HG03558 (cell line): ENCODE results near the gene CLSTN1.

ENCODE experiments used
- ATAC-seq: cut with Tn5 transposase; IDR thresholded peaks from one replicate; pipeline ENCODE4 v1.9.1; 2021; ENCODE audit warnings: moderate number of reproducible peaks; ENCODE audit not compliant: unreplicated experiment; ENCODE audit errors: extremely low read depth

CLSTN1 gene

DNA sequence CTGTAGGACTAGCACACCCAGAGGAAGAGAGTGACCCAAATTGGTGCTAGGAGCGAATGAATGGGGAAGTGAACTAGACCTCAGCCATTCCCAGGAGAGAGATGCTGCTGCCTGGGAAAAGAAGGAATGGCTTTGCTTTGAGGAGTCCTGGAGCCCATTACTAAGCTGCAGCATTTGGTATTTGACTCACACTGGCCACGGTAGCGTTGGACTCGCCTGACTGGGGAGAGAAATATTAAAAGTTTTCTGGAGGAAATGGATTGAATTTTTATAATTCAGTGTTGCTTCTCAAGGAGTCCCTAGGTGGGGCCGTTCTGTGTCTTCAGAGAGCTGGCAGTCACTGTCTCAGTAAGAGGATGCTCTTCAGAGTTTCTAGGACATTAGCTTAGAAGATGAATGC is 132.1 kb downstream of the CLSTN1 start:
- no peak for ATAC-seq

DNA sequence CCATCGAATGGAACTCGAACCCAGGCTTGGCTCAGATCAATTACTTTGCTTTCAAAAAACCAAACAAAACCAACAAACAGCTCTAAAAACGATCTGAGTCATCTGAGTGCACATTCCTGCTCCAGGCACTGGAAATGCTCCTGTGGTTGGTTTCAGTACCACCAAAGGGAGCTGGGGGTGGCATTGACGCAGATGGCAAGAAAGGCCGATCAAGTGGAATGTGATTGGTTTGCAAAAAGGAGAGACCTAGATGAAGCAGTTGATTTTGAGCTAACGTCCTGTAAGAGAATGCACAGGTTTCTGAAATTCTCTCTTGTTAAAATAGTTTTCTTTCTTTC is 132.7 kb downstream of the CLSTN1 start:
- ATAC-seq: no peak

DNA sequence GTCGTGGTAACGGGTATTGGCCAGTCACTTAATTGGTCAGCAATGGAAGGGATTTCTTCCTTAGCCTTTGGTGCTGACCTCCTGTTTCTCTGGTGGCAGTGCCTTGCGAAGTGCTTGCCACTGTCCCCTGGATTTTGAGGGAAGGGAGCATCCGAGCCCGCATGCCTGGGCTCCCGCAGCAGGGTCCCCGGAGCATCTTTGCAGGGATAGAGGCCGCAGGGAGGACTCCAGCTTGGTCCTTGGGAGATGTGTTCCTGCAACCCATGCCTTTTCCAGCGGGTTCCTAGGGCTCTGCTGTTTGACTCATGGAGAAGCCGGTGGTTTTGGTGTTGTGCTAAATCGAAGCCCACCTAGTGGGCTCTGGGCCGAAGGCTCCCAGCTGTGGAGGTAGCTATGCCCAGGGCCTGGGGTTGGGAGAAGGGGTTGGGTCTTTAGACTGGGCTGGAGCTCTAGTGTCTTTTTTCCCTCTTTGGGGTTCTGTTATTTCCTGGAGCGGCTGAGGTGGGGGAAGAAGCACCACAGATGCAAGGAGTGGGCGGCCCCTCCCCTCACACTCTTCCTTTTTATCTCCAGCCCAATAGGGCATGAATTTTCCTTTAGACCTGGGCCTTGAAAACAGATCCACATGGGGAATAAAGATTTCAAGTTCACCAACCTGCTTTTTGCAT is 133.2 kb downstream of the CLSTN1 start:
- ATAC-seq: no peak

DNA sequence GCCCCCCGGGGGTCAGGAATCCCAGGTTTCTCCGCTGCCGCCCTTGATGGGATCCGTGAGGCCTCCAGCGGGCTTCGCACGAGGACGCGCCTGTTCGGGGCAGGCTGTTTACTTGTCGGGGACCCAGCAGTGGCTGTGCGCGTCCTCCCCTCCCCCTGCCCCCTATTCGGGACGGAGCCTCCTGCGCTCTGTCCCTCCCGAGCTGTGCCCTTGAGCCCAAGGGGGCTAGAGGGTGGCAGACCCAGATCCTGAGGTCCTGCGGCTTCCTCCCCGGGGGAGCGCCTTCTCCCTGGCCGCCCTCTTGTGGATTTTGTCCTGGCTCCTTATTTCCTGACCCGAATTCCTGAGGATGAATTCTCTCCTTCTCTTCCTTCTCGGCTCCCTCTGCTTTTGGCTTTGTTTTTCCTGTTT is 133.8 kb downstream of the CLSTN1 start:
- no peak for ATAC-seq

DNA sequence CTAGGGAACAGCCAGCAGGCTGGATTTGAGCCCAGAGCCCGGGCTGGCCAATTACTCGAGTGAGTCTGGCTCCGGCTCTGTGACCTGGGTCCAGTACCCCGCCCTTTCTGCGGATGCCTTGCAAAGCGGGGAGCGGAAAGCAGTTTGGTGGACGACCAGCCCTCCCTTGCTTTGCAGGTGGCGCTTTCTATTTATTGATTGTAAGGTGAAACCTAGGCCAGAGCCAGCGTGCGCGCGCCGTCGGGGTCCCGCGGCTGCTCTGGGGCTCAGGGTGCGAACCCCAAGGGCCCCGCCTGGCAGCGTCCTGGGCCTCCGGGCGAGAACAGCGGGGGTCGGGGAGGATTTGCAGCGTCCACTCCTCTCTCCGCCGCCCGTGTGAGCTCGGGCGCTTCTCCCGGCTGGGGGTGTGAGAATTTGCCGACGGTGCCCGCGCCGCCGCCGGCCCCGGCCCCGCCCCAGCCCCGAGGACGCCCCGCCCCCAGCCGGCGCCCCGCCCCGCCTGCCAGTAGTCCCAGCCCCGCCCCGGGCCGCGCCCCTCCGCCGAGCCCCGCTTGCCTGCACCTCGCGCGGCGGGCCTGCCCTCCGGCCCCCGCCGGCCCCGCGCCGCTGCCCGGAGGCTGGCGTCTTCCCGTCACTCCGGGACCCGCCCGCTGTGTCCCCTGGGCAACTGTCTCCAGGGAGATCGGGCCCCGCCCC is 134.6 kb downstream of the CLSTN1 start:
- no peak for ATAC-seq

DNA sequence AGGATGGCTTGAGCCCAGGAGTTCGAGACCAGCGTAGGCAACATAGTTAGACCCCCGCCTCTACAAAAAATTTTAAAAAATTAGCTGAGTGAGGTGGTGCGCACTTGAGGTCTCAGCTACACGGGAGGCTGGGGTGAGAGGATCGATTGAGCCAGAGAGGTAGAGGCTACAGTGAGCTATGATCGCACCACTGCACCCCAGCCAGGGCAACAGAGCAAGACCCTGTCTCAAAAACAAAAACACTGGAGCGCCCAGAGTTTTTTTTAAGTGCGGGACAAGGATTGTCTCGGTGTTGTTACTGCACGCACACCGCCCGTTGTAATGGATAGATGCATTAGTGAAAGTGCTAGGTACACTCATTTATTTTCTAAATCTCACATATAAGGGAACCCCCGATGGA is 135.2 kb downstream of the CLSTN1 start:
- no peak for ATAC-seq

DNA sequence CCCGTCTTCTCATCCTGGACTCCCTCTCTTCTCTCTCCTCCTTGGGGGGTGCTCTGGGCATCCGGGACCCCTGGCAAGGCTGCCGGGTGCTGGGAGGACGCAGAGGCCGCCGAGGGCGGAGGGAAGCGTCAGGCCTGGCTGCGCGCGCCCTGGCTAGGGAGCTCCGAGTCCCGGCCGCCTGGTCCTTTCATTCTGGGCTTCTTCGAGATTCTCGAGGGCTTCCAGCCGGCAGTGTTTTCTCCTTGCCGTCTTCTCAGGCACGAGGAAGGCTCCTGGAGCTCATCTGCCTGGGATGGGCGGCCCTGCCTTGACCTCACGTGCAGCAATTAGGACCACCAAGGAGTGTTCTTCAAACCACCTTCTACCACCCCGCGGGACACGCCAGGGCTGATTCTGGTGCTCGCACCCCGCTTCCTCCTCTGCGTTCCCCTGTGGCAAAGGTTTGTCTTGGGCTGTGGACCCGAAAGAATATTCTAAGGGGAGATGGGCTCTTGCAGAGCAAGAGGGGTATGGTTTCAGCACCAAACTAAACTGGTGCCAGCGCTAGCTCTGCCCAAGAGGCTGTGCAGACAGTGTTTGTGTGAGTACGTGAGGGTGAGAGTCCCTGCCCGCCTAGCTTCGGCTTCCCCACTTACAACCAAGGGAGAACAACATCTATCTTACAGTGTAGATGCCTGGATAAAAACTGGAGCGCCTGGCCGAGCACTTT is 135.7 kb downstream of the CLSTN1 start:
- no peak for ATAC-seq

DNA sequence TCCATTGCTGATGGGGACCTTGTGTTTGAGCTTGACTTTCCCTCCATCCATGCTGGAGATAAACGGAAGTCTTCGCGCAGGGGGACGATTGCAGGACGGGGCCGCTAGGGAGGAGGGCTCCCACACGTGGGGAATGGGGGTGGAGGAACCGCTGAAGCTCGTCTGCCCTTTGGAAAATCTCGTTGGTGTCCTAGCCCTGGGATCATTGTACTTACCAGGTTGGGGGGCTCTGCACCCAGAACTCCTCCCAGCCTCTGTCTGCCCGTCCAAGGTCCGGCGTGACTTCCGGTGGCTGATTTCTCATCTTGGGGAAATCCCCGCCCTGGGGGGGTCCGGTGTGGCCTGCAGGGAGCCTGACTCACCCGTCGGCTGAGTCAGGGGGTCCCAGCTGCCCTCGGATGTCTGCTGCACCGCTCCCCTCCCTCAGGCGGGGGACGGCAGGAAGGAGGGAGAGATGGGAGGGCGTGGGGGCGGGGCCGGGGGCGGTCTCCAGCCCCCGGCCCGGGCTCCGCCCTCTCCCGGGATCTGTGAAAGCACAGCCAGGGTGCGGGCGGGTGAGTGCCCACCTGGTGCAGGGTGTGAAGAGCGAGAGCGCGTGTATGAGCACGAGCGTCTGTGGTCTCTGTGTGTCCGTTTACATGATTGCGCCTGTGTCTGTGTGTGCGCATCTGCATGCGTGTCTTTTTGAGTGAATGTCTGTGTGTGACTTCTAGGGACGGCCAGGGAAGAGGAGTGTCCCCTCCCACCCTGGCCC is 136.5 kb downstream of the CLSTN1 start:
- peak; percentile 39 for ATAC-seq

DNA sequence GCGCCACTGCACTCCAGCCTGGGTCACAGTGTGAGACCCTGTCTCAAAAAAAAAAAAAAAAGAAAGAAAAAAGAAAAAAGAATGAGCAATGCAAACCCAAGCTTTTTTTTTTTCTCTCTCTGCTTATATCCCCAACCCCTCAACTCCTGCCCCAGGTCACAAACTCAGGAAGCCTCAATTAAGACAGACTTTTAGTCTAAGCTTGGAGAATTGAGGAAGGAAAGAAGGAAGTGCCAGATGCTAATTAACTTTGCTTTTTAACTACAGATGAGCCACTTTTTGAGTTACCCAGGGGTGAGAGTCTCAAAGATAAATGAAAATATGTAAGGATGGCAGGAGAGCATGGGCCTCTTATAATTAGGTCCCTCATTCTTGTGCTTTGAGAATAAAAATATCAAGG is 139.0 kb downstream of the CLSTN1 start:
- no peak for ATAC-seq

DNA sequence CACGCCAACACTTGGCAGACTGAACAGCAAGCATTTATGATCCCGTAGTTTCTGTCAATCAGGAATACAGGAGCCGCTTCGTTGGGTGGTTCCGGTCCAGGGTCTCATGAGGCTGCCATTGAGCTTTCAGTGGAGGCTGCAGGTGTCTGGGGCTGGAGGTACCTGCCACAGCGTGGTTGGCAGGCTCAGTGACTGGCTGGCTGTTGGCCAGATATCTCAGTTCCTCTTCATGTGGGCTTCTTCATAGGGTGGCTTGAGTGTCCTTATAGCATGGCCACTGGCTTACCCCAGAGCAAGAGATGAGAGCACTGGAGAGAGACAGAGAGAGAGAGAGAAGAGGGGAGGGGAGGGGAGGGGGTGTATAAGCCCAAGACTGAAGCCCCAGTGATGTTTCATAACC is 142.9 kb downstream of the CLSTN1 start:
- ATAC-seq: no peak

DNA sequence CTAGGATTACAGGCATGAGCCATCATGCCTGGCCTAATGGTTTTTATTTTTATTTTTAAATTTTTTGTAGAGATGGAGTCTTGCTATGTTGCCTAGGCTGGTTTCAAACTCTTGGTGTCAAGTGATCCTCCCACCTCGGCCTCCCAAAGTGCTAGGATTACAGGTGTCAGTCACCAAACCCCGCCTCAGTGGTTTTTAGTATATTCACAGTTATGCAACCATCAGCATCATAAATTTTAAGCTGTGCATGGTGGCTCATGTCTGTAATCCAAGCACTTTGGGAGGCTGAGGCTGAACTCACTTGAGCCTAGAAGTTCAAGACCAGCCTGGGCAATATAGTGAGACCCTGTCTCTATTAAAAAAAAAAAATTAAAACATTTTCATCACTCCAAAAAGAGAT is 143.7 kb downstream of the CLSTN1 start:
- no peak for ATAC-seq
